Loucy (cell line): ENCODE measurements around the gene SEC62.

Experiments
- H2AFZ ChIP-seq: fragments of 200-600 bp; sonication (generic); 2 replicates; pipeline ENCODE4 v1.6.0; 2016; ENCODE audit warnings: antibody characterized with exemption, mild to moderate bottlenecking, low read length, moderate library complexity
- H3F3A ChIP-seq: fragments of 200-600 bp; 2 replicates; pipeline ENCODE4 v1.6.0; 2016; ENCODE audit warnings: antibody characterized with exemption, low read depth, mild to moderate bottlenecking
- H3K27me3 ChIP-seq: fragments of 200-600 bp; sonication (generic); 2 replicates; pipeline ENCODE4 v1.6.1; 2014; ENCODE audit warnings: low read length, mild to moderate bottlenecking; ENCODE audit not compliant: insufficient read depth, poor library complexity, severe bottlenecking
- H3K36me3 ChIP-seq: fragments of 200-600 bp; sonication (generic); 2 replicates; pipeline ENCODE4 v1.6.1; 2016; ENCODE audit warnings: low read length; ENCODE audit not compliant: insufficient read depth
- H3K4me1 ChIP-seq: fragments of 200-600 bp; sonication (generic); 2 replicates; pipeline ENCODE4 v1.5.1; 2014; ENCODE audit warnings: low read length, mild to moderate bottlenecking; ENCODE audit not compliant: insufficient read depth, poor library complexity, severe bottlenecking
- H3K4me2 ChIP-seq: fragments of 200-600 bp; sonication (generic); 2 replicates; pipeline ENCODE4 v1.6.0; 2014; ENCODE audit warnings: antibody characterized with exemption, low read length, low read depth, mild to moderate bottlenecking; ENCODE audit not compliant: poor library complexity, severe bottlenecking
- H3K4me3 ChIP-seq: fragments of 200-600 bp; sonication (generic); 2 replicates; pipeline ENCODE4 v1.5.1; 2014; ENCODE audit warnings: low read length, mild to moderate bottlenecking, mixed read lengths; ENCODE audit not compliant: poor library complexity, severe bottlenecking
- H3K79me2 ChIP-seq: fragments of 200-600 bp; sonication (generic); 2 replicates; pipeline ENCODE4 v1.6.1; 2014; ENCODE audit warnings: low read length; ENCODE audit not compliant: insufficient read depth
- H3K9ac ChIP-seq: fragments of 200-600 bp; sonication (generic); 2 replicates; pipeline ENCODE4 v1.6.0; 2014; ENCODE audit warnings: mild to moderate bottlenecking, low read depth, low read length, moderate library complexity; ENCODE audit not compliant: poor library complexity, severe bottlenecking
- H3K9me2 ChIP-seq: fragments of 200-600 bp; sonication (generic); replicated peaks from 2 replicates; pipeline ENCODE4 v1.6.1; 2016; ENCODE audit warnings: low read depth, low read length, mixed read lengths
- H3K9me3 ChIP-seq: fragments of 200-600 bp; sonication (generic); 2 replicates; pipeline ENCODE4 v1.6.1; 2014; ENCODE audit warnings: mild to moderate bottlenecking, antibody characterized with exemption, low read length, low read depth; ENCODE audit not compliant: insufficient read depth
- H4K20me1 ChIP-seq: fragments of 200-600 bp; sonication (generic); 2 replicates; pipeline ENCODE4 v1.6.0; 2014; ENCODE audit warnings: antibody characterized with exemption, low read length, mild to moderate bottlenecking; ENCODE audit not compliant: insufficient read depth, poor library complexity, severe bottlenecking
- EZH2phosphoT487 ChIP-seq: fragments of 200-600 bp; IDR thresholded peaks from 2 replicates; pipeline ENCODE4 v1.6.1; 2018; ENCODE audit warnings: antibody characterized with exemption, mild to moderate bottlenecking, moderate library complexity, borderline replicate concordance
- TF ChIP-seq, protein P1 (sequence below): fragments of 200-600 bp; sonication (generic); conservative IDR thresholded peaks from 2 replicates; pipeline ENCODE4 v1.5.1; 2014; ENCODE audit warnings: mild to moderate bottlenecking, antibody characterized with exemption, low read length

SEC62 gene

DNA sequence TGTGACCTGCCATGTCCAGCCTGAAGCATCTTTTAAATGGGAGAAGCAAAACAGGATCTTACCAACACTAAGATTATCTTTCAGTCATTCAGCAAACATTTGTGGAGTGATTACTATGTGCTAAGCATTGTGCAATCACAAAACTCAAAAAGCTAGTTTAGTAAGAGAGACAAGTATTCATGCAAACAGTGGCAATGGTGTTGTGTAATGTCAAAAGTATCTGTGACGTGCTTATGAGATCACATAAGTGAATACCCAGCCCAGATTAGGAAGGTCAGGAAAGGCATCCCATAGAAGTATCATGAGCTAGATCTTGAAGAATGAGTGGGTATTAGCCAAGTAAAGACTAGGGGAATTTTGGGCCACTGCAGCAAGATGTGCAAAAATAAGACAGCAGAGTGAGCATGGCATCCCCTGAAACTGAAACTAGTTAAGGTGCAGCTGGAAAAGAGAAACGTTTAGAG, 32.1 kb downstream of the SEC62 start:
- TF ChIP-seq, protein P1, sequence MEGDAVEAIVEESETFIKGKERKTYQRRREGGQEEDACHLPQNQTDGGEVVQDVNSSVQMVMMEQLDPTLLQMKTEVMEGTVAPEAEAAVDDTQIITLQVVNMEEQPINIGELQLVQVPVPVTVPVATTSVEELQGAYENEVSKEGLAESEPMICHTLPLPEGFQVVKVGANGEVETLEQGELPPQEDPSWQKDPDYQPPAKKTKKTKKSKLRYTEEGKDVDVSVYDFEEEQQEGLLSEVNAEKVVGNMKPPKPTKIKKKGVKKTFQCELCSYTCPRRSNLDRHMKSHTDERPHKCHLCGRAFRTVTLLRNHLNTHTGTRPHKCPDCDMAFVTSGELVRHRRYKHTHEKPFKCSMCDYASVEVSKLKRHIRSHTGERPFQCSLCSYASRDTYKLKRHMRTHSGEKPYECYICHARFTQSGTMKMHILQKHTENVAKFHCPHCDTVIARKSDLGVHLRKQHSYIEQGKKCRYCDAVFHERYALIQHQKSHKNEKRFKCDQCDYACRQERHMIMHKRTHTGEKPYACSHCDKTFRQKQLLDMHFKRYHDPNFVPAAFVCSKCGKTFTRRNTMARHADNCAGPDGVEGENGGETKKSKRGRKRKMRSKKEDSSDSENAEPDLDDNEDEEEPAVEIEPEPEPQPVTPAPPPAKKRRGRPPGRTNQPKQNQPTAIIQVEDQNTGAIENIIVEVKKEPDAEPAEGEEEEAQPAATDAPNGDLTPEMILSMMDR, result no peak
- no peak for TF ChIP-seq EZH2phosphoT487
- no peaks in the 10 kb centered on the region for H4K20me1 ChIP-seq
- peaks cover 16% of the 10 kb centered on the region; the same call in 1 of the 2 replicates for H3K36me3 ChIP-seq
- H3K9me2 ChIP-seq, result no peaks in the 10 kb centered on the region
- no peaks in the 10 kb centered on the region for H3K79me2 ChIP-seq
- H3F3A ChIP-seq, result no peaks in the 10 kb centered on the region
- no peaks in the 10 kb centered on the region for H3K9me3 ChIP-seq
- H2AFZ ChIP-seq, result no peak overlapping the region
- no peak overlapping the region for H3K9ac ChIP-seq
- no peak overlapping the region for H3K4me2 ChIP-seq
- peaks cover 9% of the 10 kb centered on the region for H3K4me1 ChIP-seq
- no peaks in the 10 kb centered on the region for H3K27me3 ChIP-seq
- H3K4me3 ChIP-seq, result no peak overlapping the region

DNA sequence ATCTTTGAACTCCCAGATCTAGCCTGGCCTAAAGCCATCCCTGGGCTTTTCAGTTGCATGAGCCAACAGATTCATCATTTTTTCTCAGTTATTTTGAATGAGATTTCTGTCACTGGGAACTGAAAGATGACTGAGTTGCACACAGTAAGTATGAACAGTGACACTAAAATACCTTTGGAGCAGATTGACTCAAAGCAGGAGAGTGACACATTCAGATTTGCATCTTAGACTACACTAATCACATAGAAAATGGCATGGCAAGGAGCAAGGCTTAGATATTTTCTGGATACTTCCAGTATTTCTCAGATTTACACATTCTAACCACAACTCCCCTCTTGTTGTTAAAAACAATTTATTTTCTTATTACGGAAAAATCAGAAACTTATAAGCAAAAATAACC, 32.8 kb downstream of the SEC62 start:
- H2AFZ ChIP-seq, result no peak overlapping the region
- no peaks in the 10 kb centered on the region for H3K9me2 ChIP-seq
- H3K79me2 ChIP-seq, result no peaks in the 10 kb centered on the region
- peaks cover 9% of the 10 kb centered on the region for H3K4me1 ChIP-seq
- no peaks in the 10 kb centered on the region for H3K27me3 ChIP-seq
- TF ChIP-seq, protein P1, result no peak
- TF ChIP-seq EZH2phosphoT487, result no peak
- no peaks in the 10 kb centered on the region for H3F3A ChIP-seq
- no peak overlapping the region for H3K4me2 ChIP-seq
- no peaks in the 10 kb centered on the region for H4K20me1 ChIP-seq
- no peak overlapping the region for H3K4me3 ChIP-seq
- H3K9ac ChIP-seq, result no peak overlapping the region
- H3K36me3 ChIP-seq, result peaks cover 12% of the 10 kb centered on the region; the same call in 1 of the 2 replicates
- no peaks in the 10 kb centered on the region for H3K9me3 ChIP-seq

DNA sequence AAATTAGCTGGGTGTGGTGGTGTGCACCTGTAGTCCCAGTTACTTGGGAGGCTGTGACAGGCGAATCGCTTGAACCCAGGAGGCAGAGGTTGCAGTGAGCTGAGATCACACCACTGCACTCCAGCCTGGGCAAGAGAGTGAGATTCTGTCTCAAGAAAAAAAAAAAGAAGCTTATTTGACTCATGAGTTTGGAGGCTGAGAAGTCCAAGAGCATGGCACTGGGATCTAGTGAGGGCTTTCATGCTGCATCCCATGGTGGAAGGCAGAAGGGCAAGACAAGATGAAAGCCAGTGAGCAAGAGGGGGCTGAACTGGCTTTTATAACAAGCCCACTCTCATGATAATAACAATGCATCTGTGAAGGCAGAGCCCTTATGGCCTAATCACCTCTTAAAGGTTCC, 33.4 kb downstream of the SEC62 start:
- Histone ChIP-seq H3K36me3 (0 out of 2 replicates have a peak, but pooled peaks cover 7% of the 10 kb centered on the region), H3F3A (no peaks in the 10 kb centered on the region), H3K4me3 (no peak overlapping the region), H4K20me1 (no peaks in the 10 kb centered on the region), H3K9me2 (no peaks in the 10 kb centered on the region), H3K4me2 (no peak overlapping the region), H3K79me2 (no peaks in the 10 kb centered on the region), H3K9ac (no peak overlapping the region), H3K9me3 (no peaks in the 10 kb centered on the region), H3K27me3 (no peaks in the 10 kb centered on the region), H2AFZ (no peak overlapping the region), H3K4me1 (peaks cover 9% of the 10 kb centered on the region)
- TF ChIP-seq EZH2phosphoT487, result no peak
- TF ChIP-seq, protein P1, result no peak
